ENCODE results near the gene GNG8. TPM values are rescaled to one million over a fixed set of nuclear protein-coding genes. Genes with fewer than 3 reads are reported as not detected.

The GNG8 gene
- total and polyA plus RNA-seq, 2 of the 13 experiments (the other 11 are each of a cell fraction or from before 2014, with no cell fraction given) = not detected

DNA sequence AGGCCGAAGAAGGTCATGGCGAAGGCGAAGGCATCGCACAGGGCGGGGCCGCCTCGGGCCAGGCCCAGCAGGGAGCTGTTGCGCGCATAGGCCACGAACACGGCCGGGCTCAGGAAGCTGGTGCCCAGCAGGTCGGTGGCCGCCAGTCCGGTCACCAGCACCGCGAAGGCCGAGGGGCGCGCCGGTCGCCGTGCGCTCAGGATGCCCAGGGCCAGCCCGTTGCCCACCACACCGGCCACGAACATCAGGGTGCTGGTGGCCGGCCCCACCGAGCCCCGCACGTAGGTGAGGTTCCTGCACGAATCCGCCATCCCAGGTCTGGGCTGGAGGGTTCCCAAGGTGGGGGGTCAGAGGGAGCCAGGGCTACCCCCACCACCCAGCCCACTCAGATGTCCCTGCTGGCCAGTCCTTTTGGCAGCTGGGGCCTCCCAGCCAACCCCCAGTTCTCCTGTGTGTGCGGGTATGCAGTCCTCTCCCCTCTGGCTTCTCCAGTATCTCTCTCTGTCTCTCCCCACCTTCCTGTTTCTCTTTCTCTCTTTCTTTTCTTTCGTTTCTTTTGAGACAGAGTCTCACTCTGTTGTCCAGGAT lies 12.0 kb downstream of the GNG8 start (continued):
- TF ChIP-seq, protein P1, sequence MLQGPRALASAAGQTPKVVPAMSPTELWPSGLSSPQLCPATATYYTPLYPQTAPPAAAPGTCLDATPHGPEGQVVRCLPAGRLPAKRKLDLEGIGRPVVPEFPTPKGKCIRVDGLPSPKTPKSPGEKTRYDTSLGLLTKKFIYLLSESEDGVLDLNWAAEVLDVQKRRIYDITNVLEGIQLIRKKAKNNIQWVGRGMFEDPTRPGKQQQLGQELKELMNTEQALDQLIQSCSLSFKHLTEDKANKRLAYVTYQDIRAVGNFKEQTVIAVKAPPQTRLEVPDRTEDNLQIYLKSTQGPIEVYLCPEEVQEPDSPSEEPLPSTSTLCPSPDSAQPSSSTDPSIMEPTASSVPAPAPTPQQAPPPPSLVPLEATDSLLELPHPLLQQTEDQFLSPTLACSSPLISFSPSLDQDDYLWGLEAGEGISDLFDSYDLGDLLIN (CRISPR knock-in tag; IDR thresholded peaks at IDR 0.05; ENCODE audit: borderline replicate concordance) = no peak
- TF ChIP-seq MTF2 (CRISPR knock-in tag; IDR thresholded peaks at IDR 0.05; ENCODE audit: borderline replicate concordance) = no peak

GRCh38 chr19:46622118-46622446 lies 13.9 kb downstream of the GNG8 start:
- Histone ChIP-seq H3K36me3 (replicated peaks in 1 of 2; ENCODE audit: control insufficient read depth in 1 of 2, insufficient read depth in 2 of 2, low read length in 2 of 2) (no peaks in the 10 kb centered on the region), H3K4me3 (replicated peaks in 1 of 3; ENCODE audit: insufficient read depth in 1 of 3, low read depth in 2 of 3, low read length in 3 of 3) (no peak overlapping the region), H3K79me2 (ENCODE audit: insufficient read depth, low read length) (no peaks in the 10 kb centered on the region), H3K27ac (ENCODE audit: extremely low read length, insufficient read depth, low read length) (no peak overlapping the region), H3K9me3 (ENCODE audit: low read length) (no peaks in the 10 kb centered on the region), H2AFZ (ENCODE audit: low read length) (no peak overlapping the region), H3K4me2 (ENCODE audit: low read depth, low read length) (no peak overlapping the region), H3K27me3 (ENCODE audit: control insufficient read depth in 1 of 2, insufficient read depth in 2 of 2, low read length in 2 of 2) (peaks cover 0 to 50% of the 10 kb centered on the region in 2 experiments; a peak in 3 of 5 replicates), H3K4me1 (ENCODE audit: insufficient read depth, low read length) (peaks cover 33% of the 10 kb centered on the region), H4K20me1 (ENCODE audit: insufficient read depth, low read length) (no peaks in the 10 kb centered on the region), H3K9ac (ENCODE audit: insufficient read depth, low read depth, low read length) (no peak overlapping the region)
- ChIA-PET CTCF (ENCODE audit: low intra/inter-chr PET ratio, low total read pairs) (no interaction called here), POLR2A (no interaction called here)
- ATAC-seq = no peak
- intact Hi-C loops (cut with micrococcal nuclease; ENCODE audit: unreplicated experiment) (no loop called here), in situ Hi-C loops (cut with HindIII; ENCODE audit: extremely low pct_ligation_motif_present, low pct_unique_long_range_greater_than_20kb) (no loop called here)
- BruUV-seq (replicated peaks) = no TSS peak
- whole genome bisulfite sequencing (ENCODE audit: low lambda C conversion rate) = 13% methylated on average over 4 of the region's 7 CpGs
- DNase-seq (ENCODE audit: low spot score) = no peak
- no peak for FAIRE-seq
- TF ChIP-seq, protein P2, sequence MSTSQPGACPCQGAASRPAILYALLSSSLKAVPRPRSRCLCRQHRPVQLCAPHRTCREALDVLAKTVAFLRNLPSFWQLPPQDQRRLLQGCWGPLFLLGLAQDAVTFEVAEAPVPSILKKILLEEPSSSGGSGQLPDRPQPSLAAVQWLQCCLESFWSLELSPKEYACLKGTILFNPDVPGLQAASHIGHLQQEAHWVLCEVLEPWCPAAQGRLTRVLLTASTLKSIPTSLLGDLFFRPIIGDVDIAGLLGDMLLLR (CRISPR knock-in tag; IDR thresholded peaks at IDR 0.05) = no peak
- TF ChIP-seq ATF7 (IDR thresholded peaks at IDR 0.05) (no peak), ATF7 (CRISPR knock-in tag; IDR thresholded peaks at IDR 0.05) (no peak), CERS6 (CRISPR knock-in tag; IDR thresholded peaks at IDR 0.05) (no peak), JARID2 (CRISPR knock-in tag; IDR thresholded peaks at IDR 0.05; ENCODE audit: insufficient replicate concordance) (no peak), JDP2 (CRISPR knock-in tag; IDR thresholded peaks at IDR 0.05; ENCODE audit: borderline replicate concordance) (no peak), ZFP36L1 (CRISPR knock-in tag; IDR thresholded peaks at IDR 0.05) (no peak), ZNF512B (CRISPR knock-in tag; IDR thresholded peaks at IDR 0.05; ENCODE audit: borderline replicate concordance) (no peak), MAFF (IDR thresholded peaks at IDR 0.05; ENCODE audit: low read depth, low read length) (no peak), ZNF672 (CRISPR knock-in tag; IDR thresholded peaks at IDR 0.05) (no peak), RFX1 (IDR thresholded peaks at IDR 0.05) (no peak), HOXA3 (CRISPR knock-in tag; IDR thresholded peaks at IDR 0.05) (no peak), CBFB (CRISPR knock-in tag; IDR thresholded peaks at IDR 0.05) (no peak), RFXAP (CRISPR knock-in tag; IDR thresholded peaks at IDR 0.05; ENCODE audit: borderline replicate concordance) (no peak), EEA1 (CRISPR knock-in tag; IDR thresholded peaks at IDR 0.05; ENCODE audit: borderline replicate concordance) (no peak)
- TF ChIP-seq, protein P3, sequence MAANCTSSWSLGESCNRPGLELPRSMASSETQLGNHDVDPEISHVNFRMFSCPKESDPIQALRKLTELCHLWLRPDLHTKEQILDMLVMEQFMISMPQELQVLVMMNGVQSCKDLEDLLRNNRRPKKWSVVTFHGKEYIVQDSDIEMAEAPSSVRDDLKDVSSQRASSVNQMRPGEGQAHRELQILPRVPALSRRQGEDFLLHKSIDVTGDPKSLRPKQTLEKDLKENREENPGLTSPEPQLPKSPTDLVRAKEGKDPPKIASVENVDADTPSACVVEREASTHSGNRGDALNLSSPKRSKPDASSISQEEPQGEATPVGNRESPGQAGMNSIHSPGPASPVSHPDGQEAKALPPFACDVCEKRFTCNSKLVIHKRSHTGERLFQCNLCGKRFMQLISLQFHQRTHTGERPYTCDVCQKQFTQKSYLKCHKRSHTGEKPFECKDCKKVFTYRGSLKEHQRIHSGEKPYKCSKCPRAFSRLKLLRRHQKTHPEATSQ (CRISPR knock-in tag; IDR thresholded peaks at IDR 0.05; ENCODE audit: borderline replicate concordance) = no peak
